Activated CD4-positive, alpha-beta T cell treated with anti-CD3 and anti-CD28 coated beads, Interleukin-2, amount 50 U/mL, for 48 hours (primary cell): ENCODE measurements around the gene C10orf95.

Experiments
- DNase-seq, 2 experiments: peaks; one replicate each; pipeline ENCODE4 v3.0.0-alpha.2; 2020

Gene C10orf95

DNA sequence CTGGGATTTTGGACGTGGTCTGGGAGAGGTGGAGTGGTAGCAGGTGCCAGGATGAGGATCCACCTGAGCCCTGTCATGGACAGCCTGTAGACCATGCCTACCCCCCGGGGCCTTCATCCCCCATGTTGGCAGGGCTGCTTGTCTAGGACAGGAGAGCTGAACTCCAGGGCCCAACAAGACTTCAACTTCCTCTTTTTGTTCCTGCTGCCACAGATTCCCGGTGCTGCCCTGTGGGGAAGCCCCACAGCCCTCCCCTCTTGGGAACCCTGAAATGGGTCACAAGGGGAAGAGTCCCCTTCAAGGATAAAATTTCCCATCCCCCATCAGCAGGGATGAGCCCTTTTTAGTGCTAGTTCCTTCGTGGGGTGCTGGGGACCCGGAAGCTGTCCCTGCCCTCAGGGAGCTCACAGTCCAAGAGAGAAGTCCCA lies 17.7 kb downstream of the C10orf95 start:
- no peak for DNase-seq

DNA sequence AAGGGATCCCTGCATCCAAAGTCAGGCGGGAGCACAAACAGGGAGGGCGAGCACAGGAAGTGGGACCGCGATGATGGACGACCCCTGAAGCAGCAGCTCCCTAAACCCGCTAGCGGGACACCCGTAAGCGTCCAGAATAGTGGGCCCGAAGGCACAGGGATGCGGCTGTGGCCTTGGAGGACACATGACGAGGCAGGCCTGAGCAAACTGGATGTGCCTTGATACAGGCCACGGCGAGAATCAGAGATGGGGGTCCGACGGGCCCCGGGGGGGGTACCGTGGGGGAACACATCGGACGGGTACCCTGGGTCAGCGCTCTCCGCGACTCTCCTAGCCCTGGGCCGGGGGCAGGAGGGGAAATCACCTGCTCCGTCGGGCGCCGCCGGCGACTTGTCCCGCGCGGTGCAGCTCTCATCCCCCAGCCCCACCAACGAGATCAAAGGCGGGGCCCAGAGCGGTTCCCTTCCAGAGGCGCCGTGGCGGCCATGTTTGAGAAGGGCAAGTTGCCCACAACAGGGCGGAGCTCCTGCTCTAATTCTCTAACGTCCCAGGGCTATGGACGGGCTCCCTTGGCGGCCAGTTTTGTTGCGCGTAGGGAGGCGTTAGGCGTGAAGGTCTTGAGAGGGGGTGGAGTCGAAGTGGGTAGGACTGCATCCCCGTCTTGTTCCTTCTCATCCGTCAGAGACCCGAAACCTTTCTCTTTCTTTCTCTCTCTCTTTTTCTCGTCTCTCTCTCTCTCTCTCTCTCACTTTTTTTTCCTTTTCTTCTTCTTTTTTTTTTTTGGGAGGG lies 19.0 kb downstream of the C10orf95 start, which contains the start of gene CUEDC2:
Gene CUEDC2 (minus strand): TSS at position 413 of the 789 bp plus-strand sequence. CDS start 7,386 bp downstream, outside the sequence.
- peak; percentile 99 for DNase-seq

DNA sequence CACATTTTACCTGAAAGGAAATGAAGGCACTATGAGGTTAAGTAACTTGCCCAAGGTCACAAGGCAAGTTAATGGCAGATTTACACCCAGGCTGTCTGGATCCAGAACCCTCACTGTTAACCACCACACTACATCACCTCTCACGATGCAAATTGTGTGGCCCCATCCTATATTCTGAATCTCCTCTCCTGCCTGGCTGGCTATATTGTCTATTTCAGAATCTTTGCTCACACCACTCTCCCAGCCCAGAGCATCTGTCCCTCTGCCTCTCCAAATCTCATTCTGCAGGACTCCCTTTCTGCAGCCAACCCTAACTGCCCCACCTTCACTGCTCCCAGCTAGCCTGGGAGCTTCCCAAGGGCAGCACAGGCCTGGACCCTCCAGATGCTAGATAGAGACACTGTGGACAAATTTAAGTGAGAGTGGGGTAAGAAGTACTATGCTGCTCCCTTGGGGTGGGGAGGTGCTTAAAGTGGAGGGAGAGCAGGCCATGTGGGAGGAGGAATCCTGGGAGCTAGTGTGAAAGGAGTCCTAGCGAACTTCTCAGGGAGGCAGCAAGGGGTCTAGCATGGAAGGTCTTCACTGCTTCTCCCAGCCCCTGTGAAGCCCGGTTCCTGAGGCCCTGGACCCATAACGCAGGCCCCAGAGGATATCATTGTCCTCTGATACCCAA lies 19.8 kb downstream of the C10orf95 start:
- no peak for DNase-seq

DNA sequence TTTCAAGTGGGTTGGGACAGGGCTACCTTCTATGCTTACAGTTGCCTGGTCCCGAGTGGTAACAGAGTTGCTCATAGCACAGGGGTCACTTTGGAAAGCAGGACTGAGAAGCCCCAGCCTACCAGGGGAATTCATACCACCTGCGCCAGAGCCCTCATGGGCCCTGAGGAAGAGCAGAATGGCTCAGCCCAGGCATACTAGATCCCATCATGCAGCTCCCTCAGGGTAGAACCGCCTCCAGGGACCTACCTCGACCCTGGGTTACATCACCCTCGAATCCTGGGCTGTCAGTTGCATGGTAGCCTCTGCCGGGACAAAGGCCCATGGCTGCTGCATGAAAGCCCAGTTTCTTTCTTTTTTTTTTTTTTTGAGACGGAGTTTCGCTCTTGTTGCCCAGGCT lies 21.9 kb downstream of the C10orf95 start:
- no peak for DNase-seq

DNA sequence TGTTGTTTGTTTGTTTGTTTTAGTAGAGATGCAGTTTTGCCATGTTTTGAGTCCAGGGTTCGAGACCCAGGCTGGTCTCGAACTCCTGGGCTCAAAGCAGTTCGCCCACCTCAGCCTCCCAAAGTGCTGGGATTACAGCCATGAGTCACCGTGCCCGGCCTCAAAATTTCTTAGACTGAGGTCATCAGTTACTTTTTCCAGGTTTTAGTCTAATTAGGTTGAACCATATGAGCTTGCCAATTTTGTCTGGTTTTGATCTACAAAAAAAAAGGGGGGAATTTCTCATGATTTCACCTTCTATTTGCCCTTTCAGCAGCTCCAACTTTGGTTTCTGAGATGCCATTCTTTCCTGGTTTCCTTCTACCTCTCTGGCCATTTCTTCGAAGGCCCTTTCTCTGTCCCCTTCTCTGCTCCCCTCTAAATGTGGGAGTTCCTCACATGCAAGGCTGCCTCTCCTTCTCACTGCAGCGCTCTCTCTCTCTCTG lies 24.5 kb downstream of the C10orf95 start:
- DNase-seq = no peak

DNA sequence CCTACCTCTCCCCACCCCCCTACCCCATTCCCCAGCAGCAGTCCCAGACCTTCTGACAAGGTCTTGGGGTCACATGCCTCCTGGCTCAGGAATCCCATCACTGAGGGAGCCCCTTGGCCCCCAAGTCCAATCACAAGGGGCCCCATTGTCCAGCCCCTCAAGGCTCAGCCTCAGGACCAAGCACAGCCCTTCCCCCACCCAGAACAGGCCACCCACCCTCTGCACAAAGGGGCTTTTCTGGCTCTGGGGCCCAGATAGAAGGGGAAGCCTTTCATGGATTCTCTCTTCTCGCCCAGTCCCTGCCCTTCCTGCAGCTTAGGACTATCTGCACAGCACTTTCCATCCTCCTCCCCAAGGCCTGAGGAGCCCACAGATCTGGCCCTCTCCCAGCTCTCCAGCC lies 25.9 kb downstream of the C10orf95 start:
- no peak for DNase-seq

DNA sequence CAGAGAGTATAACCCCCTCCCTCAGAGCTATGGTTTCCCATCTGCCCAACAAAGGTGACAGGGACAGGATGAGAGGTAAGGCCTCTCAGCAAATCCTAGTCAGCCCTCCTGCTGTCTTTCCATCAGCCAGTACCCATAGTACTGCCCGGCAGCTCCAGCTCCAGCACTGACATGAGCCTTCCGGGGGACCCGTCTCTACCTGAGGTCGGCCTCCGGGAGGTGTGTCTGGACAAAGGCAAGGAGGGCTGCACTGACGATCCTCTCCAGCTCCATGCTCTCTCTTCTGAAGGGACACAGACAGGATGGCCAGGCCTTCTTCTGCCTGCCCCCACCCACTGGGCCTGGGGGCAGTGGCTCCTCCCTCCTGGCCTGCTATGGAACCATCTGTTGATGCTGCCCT lies 26.4 kb downstream of the C10orf95 start:
- no peak for DNase-seq

DNA sequence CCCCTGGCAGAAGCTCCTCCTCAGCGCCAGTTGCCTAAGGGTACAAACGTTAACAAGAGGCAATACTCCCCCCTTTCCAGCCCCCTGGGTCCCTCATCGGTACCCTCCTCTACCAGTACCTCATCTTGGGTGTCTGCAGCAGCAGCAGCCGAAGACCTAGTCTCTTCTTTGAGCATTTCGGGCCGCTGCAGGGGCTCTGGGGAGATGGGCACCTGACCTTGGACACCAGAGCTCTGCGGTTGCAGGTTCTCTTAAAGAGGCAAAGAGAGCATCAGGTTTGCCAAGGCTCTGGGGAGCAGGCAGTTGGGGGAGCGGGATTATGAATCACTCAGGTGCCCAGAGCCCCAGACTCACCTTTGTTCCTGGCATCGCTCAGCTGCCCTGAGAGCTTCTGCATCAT lies 27.2 kb downstream of the C10orf95 start:
- no peak for DNase-seq

DNA sequence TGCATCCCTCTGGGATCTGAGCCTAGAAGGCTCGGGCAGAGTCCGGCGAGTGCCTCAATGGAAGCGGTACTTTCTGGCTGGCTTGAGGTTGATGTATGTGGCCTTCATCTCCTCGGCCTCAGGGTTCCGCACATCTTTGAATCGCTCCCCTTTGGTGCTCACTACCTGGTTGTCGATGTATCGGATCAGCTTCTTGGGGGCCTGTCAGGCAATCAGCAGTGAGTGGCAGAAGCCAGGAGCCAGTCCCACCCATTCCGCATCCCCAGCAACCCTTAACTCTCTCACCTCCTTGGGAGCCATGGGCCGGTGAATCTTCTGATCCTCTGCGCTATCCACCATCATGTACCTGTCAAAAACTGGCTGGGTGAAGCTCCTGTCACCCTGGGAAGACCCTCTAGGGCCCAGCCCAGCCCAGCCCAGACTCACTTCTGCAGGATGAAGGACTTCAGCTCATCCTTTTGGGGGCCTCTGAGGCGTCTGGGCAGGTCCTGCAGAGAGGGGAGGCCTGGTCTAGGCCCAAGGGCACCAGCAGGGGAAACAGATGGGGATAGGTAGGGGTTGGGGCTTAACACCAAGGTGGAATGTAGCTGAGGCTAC lies 27.9 kb downstream of the C10orf95 start:
- DNase-seq = no peak

DNA sequence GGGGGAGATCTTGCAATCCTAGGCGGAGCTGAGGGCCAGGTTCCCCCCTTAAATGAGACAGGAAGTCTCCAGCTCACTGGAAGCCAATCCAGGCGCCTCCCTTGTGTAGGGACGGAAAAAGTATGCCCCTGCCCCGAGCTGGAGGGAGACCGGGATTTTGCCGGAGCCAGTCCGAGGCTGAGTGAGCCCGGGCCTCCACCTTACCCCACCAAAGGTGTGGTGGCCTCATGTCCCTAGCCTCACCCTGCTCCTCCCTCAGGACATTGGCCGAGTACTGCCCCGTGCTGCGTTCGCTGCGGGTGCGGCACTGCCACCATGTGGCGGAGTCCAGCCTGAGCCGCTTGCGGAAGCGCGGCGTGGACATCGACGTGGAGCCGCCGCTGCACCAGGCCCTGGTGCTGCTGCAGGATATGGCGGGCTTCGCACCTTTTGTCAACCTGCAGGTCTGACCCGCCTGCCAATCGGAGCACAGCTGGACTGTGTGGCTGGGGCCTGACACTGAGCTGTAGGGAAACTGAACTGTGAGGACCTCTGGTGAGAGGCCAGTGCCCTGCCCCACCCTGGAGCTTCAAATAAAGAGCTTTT lies 28.7 kb downstream of the C10orf95 start:
- DNase-seq = peak; percentile 66 to 73

DNA sequence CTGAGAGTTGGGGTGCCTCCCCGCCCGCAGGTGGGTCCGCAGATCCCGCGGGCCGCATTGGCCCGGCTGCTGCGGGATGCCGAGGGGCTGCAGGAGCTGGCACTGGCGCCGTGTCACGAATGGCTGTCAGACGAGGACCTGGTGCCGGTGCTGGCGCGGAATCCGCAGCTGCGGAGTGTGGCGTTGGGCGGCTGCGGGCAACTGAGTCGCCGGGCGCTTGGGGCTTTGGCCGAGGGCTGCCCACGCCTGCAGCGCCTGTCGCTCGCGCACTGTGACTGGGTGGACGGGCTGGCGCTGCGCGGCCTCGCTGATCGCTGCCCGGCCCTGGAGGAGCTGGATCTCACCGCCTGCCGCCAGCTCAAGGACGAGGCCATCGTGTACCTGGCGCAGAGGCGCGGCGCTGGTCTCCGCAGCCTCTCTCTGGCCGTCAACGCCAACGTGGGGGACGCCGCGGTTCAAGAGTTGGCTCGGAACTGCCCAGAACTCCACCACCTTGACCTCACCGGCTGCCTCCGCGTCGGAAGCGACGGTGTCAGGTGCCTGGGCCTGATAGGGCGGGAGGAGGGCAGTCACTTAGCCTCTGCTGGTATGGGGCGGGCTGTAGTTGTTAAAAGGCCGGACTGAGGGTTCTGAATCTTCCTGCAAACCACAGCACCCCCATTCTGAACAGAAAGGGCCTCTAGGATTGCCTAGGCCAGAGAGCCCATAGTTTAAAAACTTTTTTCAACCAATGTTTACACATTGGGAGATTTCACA lies 29.4 kb downstream of the C10orf95 start:
- DNase-seq = peak in 1 of 2 experiments; percentile 43

DNA sequence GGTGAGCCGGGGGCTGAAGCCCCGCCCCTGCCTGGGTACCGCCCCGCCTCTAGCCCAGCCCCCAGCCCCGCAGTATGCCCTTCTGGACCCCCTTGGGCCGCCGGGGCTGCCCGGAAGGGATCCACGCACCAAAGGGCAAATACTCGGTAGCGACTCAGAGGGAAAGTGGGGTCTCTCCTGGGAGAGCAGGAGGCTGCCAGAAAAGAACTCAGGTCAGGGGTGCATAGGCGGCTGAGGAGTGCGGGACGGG lies 29.9 kb downstream of the C10orf95 start:
- DNase-seq = no peak

DNA sequence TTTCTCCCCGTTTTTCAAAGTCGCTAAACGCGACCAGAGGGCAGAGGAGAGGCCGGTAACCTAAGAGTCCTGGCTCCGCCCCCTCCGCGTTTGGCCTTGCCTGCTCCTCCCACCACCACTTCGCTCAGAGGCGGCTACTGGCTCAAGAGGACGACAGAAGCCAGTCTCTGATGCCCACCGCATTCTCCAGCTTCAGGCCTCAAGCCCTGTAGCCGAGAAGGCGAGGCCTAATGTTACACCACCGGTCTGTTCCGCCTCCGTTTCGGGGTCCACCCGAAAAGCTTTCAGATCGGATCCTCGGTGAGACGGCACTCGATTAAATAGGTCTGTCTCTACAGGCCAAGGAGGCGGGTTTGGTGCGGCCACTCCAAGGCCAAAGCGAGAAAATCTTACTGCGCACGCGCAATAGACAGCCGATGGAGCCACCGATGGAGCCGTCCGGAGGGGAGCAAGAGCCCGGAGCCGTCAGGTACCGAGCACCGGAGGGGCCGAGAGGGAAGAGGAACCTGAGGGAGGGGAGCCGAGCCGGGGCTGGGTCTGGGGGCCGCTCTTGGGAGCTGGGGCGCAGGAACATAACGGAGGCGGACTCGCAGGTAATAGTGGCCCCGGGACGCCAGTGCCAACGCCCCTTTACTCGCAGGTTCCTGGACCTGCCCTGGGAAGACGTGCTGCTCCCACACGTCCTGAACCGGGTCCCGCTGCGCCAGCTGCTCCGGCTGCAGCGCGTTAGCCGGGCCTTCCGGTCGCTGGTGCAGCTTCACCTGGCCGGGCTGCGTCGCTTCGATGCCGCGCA lies 30.4 kb downstream of the C10orf95 start, which contains the start of gene FBXL15:
Gene FBXL15 (plus strand): TSS at position 123 of the 793 bp plus-strand sequence. CDS start 294 bp downstream, at position 417.
- peak; percentile 97 for DNase-seq

DNA sequence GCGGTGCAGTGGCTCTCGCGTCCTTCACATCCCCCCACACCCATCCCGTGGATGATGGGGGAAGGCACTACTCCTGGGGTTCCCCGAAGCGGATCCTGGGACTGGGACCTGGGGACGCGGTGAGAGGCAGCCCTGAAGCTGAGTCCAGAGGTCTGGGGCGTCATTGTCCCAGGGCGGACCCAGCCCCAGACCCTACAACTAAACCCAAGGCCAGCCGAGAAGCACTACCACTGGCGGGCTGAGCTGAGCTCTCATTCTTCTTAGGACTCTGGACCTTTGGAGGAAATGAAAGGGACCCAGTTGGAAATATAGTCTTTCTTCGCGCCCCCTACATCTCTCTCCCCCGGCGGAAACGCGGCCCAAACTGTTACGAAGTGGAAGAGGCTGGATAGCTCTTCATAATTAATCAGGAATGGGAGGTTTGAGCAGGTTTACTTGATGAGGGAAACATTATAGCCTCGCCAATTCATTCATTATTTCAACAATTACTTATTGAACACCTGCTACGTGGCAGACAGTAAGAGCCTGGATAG lies 31.1 kb downstream of the C10orf95 start:
- no peak for DNase-seq

DNA sequence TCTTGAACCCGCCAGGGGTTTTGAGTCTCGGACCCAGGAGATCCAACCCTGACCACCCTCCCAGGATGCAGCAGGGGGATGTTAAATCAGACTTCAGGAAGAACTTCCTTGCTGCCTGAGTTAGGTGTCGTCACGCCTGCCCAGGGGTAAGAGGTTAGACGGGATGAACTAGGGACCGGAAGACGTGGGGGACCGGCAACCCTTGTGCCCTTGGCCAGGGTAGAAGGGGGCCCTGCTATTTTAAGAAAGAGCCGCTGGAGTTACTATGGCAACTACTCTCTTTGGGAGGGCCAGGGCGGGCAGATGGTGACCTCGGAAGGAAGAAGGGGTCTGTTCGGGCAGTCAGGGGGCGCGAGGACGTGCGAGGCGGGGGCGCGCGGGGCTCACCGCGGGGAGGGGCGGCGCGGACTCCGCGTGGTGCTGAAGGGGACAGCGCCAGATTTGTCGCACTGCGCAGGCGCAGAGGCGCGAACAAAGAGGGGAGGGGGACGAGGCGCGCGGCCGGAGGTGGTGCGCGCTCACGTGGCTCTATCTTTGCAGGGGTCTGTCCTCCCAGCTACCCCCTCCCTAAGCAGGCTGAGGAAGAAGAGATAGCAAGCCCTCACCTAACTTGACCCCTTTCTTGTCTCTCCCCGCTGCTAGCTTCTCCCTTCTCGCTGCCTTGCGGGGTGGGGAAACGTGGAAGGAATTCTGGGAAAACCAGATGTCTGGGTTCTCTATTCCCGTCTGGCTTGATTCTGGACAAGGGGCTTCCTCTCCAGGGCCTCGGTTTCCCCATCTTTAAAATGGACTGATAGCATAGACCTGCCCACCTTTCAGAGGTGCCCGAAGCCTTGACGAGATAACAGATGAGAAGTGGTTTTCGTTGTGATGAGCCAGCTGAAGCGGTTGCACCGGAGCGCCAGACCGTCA lies 31.8 kb downstream of the C10orf95 start:
- DNase-seq = peak; percentile 72 to 73

DNA sequence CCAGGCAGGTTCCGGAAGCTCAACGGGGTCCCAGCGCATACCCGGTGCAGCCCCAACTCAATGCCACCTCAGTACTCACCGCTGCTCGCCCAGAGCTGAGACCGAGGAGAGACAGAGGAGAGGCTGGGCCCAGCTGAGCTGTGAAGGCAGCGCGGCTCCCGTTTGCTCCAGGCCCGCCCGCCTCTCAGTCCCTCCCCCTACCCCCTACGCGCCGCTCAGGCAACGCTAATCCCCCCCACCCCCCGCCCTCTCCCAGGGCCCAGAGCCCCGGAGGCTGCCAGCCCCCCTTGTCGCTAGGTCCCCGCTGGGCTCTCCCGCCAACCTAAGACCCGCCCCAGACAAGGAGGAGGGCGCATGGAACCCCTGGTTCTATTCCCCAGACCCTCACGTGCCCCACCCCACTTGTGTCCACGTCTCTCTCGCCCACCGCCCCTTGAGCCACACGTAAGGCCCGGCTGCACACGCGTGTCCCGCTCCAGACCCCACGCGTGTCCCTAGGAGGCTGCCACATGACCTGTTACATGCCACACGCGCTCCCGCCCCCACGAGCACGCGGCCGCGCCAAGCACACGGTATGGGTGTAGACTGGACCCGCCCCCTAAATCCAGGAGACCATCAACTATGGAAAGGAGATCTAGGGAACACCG lies 32.6 kb downstream of the C10orf95 start, which contains the start of gene PSD:
Gene PSD (minus strand): TSS at position 164 of the 647 bp plus-strand sequence. CDS start 1,747 bp downstream, outside the sequence.
- DNase-seq = no peak

DNA sequence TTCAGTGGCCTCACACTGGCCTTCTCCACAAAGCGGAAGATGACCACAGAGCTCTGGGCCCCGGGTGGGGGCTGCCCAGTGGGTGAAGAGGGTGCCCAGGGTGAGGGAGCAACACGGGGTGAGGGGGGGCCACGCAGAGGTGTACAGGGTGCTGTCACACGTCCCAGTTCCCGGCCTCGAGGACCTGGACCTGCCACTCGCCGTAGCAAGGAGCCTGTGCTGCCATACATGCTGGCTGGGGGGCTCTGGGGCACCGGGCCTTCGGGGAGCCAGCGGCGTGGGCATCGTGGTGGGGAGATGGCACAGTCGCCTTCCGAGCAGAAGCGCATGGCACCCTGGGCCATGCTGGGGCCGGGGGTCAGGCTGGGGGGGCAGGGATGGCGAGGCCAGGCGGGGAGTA lies 34.6 kb downstream of the C10orf95 start:
- DNase-seq = no peak

DNA sequence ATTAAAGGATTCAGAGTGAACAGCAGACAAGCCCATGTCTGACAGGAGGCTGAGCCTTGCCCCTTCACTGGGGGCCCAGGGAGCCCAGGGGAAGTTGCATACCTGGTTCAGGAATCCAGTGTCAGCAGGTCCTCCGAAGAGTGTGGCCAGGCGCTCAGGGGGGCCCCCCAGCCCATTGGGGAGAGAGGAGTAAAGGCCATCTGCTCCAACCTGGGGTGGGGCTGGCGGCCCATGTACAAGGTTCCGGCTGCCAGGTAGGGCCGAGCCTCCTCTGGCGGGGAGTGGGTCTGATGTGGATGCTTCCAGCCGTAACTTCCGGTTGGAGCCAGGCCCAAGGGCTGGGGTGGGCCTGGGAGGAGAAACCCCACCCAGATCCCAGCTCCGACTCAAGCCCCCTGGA lies 35.1 kb downstream of the C10orf95 start:
- no peak for DNase-seq

DNA sequence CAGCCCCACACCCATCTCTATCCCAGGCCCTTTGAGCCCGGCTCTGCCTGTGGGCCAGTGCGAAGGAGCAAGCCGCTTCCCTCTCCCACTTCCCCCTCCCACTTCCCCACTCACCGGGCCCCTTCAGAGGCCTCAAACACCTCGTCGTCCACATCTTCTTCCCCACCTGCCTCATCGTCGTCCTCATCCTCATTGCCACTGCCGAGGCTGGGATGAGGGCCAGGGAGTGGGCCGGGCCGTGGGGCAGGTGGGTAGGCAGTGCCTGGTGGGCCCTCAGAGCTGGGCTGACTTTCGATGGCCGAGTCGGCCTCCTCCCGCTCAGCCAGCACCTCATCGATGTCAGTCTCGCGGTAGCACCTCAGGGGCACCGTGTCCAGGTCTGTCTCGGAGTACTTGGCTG lies 36.6 kb downstream of the C10orf95 start:
- no peak for DNase-seq
